ENCODE measurements around the gene TOR1B.
"Not testable (repeated sequence)": the region's sequence is repeated elsewhere in the genome, so short reads cannot be mapped to it uniquely, and the experiment has no call there.

TOR1B gene, protein sequence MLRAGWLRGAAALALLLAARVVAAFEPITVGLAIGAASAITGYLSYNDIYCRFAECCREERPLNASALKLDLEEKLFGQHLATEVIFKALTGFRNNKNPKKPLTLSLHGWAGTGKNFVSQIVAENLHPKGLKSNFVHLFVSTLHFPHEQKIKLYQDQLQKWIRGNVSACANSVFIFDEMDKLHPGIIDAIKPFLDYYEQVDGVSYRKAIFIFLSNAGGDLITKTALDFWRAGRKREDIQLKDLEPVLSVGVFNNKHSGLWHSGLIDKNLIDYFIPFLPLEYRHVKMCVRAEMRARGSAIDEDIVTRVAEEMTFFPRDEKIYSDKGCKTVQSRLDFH

DNA sequence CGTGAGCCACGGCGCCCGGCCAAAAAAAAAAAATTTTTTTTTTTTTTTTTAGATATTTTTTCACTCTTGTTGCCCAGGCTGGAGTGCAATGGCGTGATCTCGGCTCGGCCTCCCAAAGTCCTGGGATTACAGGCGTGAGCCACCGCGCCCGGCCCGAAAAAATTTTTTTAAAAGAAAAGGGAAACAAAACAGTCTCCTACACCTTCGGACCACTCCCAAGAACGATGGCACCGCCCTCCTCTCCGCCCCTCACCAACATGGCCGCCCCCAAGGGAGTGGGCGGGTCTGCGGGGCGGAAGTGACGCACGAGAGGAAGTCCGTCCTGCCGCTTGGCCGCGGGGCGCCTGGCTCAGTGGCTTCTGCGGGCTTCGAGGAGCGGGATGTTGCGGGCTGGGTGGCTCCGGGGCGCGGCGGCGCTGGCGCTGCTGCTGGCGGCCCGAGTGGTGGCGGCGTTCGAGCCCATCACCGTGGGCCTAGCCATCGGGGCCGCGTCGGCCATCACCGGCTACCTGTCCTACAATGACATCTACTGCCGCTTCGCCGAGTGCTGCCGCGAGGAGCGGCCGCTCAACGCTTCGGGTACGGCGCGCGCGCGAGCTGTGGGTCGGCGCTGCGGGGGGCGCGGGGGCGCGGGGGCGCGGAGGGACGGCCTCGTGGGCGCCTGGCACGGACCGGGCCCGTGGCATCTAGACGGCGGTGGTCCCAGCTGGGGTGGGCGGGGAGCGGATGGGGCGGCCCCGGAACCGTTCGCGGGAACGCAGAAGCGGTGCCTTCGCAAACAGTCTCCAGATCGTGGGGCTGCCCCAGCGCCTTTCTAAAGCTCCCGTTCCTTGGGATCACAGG, at the start of gene TOR1B:
TSS of gene TOR1B (plus strand) at position 352 of the 843 bp plus-strand sequence. CDS start at position 381, 29 bp downstream.
- peak; percentile 90 for DNase-seq (ENCODE audit: low read depth)

DNA sequence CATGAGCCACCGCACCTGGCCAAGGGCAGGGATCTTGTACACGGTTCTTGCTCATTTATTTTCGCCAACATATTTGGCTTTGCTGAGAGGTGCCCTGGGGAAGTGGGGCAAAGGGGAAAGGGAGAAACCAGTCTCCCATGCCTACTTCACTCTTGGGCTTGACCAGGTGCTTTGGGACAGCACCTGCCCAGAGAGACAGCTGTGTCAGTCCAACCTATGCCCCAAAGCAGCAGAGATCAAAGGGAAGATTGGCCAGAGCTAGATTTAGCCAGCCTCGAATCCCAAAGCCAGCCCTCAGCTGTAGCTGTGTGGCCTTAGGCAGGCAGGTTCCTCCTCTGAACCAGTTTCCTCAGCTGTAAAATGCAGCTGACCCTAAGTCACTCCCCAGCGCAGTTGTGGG, 47.8 kb upstream of the TOR1B start:
- no peak for DNase-seq (ENCODE audit: low read depth)

DNA sequence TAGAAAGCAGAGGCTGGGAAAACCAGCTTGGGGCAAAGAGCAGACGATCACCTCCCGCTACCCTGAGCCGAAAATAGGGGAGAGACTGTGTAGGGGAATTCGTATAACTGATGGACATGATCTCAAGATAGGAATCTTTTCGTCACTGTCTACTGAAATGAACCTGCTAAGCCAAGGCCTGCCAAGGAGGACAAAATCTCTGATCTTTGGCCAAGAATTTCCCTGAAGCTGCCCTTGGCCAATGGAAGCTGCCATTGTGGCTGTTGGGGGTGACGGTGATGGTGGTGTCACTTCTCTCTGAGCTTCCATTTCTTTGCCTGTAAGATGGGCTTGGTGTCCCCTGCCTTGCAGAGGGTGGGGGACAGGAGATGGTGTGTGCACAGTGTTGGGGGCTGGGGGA, 46.8 kb upstream of the TOR1B start:
- no peak for DNase-seq (ENCODE audit: low read depth)

DNA sequence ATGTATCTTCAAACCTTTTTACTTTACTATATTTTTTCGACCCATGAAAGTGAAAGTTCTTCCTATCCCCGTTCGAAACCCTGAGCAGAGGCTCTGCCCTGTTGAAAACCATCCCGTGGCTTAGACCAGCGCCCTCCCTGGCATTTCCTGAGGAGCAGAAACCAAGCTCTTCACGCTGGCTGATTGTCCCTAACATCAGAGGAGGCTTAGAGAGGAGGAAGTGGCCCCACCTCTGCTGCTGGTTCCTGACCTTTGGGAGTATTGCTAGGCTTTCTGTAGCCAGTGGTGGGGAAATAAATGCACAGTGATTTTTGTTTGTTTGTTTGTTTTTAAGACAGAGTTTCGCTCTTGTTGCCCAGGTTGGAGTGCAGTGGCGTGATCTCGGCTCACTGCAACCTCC, 45.9 kb upstream of the TOR1B start:
- DNase-seq (ENCODE audit: low read depth): no peak

DNA sequence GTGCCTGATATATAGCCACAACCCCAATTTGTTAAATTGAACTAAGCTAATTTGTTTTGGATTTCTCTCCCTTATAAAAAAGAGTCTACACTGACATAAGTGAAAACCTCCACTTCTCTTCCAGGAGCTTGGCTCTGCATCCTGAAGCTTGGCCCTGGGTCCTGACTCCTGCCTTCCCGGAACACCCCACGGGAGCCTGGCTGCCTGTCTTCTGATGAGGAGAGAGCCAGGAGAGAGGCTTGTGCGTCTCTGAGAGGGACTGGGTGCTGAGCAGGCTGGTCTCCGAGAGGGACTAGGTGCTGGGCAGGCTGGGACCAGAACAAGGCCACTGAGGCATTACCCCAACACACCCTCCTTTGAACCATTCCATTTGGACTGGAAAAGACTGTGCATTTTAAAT, 43.7 kb upstream of the TOR1B start:
- DNase-seq (ENCODE audit: low read depth): no peak

DNA sequence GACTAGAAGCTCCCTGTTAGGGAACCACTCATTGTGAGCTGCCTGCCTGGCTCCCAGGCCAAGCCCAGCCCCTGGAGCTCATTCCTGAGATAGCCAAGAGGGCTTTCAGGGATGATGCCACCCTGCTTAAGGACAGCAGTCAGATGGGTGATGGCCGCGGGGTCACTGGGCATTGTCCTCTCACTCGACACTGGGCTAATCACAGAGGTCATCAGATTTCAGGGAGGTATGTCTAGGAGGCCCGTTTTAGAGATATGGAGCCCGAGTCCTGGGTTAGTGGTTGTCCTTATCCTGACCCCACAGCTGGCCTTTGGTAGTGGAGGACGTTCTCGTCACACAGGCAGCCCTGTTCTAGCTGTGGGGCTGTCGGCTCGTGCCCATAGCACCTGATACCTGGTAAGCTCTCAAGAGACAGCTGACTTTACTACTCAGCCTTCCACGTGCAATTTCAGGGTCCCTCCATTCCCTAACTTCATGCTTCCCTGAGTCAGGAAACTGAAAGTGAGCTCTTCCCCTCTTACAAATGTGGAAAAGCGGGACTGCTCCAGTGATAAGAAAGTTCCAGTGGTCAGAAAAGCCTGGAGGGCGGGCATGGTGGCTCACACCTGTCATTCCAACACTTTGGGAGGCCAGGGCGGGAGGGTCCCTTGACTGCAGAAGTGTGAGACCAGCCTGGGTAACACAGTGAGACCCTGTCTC, 43.0 kb upstream of the TOR1B start:
- DNase-seq (ENCODE audit: low read depth): no peak

DNA sequence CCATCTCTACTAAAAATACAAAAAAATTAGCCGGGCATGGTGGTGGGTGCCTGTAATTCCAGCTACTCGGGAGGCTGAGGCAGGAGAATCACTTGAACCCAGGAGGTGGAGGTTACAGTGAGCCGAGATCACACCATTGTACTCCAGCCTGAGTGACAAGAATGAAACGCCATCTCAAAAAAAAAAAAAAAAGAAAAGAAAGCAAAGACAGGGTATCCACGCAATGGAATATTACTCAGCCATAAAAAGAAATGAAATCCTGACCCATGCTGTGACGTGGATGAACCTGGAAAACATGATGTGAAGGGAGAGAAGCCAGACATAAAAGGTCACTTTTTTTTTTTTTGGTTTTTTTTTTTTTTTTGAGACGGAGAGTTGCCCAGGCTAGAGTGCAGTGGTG, 42.2 kb upstream of the TOR1B start:
- not testable (repeated sequence) for DNase-seq (ENCODE audit: low read depth)

DNA sequence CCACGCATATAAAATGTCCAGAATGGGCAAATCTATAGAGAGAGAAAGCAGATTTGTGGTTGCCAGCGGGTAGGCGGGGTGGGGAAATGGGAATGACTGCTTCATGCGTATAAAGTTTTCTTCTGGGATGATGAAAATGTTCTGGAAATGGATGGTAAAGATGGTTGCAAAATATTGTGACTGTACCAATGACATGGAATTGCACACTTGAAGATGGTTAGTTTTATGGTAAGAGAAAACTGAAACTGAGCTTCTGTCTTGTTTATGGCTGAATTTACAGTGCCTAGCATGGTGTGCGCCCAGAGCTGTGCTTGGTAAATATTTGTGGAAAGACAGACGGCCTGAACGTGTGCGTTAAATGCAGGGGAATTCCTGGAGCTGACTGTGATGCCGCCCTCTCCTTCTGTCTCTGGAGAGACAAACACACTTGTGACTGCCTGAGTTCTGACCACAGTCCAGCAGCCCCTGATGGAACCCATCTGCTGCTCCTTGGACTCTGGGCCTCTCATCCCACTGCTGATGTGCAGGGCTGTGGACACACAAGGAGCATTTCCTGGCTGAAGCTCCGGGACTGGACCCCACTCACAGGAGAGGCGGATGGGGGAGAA, 41.6 kb upstream of the TOR1B start:
- no peak for DNase-seq (ENCODE audit: low read depth)

DNA sequence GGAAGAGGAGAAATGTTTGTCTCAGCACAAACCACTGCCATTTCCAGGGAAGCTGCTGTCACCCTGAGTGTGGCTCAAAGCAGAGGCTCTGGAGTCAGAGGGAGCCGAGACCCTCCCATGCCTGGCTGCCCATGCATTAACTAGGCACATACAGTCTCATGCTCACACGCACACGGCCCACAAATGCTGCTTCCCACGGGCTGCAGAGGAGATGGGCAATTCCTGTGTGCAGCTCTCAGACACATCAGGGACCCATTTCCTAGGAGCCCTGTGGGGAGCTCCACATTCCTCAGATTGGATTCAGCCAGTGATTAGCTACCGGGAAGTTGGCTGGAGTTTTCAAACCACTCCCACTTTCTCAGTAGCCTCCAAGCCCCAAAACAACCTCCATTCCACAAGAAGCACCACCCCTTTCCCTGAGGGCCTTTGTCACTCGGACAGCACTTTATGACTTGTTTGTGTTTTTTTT, 41.0 kb upstream of the TOR1B start:
- DNase-seq (ENCODE audit: low read depth): no peak

DNA sequence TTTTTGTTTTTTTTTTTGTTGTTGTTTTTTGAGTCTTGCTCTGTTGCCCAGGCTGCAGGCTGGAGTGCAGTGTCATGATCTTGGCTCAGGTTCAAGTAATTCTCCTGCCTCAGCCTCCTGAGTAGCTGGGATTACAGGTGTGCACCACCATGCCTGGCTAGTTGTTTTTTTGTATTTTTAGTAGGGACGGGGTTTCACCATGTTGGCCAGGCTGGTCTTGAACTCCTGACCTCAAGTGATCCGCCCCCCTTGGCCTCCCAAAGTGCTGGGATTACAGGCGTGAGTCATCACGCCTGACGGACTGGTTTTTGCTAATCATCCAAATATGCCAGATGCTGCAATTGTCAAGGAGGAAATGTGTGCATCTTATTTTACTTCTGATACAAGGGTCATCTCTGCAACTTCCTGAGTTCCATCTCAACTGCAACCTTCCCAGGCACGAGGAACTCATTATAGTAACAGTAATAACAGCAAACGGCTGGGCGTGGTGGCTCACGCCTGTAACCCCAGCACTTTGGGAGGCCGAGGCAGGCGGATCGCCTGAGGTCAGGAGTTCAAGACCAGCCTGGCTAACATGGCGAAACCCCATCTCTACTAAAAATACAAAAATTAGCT, 40.5 kb upstream of the TOR1B start:
- not testable (repeated sequence) for DNase-seq (ENCODE audit: low read depth)

DNA sequence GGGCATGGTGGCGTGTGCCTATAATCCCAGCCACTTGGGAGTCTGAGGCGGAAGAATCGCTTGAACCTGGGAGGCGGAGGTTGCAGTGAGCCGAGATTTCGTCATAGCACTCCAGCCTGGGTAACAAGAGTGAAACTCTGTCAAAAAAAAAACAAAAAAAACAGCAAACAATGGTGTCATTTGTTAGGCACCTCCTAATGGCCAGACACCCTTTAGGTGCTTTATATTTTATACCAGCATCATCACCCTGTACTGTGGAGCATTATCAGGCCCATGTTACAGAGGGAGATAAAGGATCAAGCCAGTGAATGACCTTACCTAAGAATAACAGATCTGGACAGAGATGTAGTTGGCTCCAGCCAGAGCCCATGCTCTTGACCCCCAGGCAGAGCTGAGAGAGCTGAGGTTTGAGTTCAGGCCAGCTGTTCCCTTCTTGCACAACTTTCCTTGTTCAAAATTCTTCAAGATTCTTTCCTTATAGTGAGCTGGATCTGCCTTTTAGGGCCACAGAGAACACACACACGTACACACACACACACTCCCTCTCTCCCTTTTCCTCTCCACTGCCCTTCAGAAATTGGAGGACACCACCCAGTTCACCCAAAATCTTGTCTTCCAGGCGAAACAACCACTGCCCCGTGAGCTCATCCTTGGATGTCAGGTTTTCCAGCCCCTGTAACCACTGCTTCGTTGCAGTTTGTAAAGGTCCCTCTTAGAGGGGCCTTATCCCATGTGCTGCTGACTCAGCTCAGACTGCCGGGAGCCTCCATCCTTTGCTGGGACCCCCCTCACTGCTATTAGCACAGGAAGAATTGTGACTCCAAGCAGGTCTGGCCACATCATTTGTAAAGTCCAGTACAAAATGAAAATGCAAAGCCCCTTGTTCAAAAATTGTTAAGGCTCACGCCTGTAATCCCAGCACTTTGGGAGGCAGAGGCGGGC, 39.7 kb upstream of the TOR1B start:
- no peak for DNase-seq (ENCODE audit: low read depth)

DNA sequence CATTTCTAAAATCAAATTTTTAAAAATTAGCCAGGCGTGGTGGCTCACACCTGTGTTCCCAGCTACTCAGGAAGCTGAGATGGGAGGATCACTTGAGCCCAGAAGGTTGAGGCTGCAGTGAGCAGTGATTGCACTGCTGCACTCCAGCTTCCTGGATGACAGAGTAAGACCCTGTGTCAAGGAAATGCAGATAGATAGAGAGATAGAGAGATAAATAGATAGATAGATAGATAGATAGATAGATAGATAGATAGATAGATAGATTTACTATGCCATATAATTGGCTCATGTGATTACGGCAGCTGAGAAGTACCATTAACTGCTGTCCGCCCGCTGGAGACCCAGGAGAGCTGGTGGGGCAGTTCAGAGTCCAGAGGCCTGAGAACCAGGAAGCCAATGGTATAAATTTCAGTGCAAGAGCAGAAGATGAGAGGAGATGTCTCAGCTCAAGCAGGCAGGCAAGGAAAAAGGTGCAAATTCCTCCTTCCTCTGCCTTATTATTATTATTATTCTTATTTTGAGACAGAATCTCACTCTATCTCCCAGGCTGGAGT, 37.1 kb upstream of the TOR1B start:
- DNase-seq (ENCODE audit: low read depth): no peak

DNA sequence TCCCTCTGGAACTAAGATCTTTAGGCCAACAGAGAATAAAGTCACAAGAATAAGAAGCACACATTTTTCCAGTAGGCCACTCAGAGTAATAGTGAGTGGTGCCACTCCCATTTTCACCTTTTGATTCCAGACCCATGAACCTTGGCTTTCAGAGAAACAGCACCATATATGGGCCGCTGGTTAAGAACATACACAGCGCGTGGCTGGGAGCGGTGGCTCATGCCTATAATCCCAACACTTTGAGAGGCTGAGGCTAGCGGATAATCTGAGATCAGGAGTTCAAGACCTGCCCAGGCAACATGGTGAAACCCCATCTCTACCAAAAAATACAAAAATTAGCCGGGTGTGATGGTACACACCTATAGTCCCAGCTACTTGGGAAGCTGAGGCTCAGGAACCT, 34.5 kb upstream of the TOR1B start:
- DNase-seq (ENCODE audit: low read depth): no peak

DNA sequence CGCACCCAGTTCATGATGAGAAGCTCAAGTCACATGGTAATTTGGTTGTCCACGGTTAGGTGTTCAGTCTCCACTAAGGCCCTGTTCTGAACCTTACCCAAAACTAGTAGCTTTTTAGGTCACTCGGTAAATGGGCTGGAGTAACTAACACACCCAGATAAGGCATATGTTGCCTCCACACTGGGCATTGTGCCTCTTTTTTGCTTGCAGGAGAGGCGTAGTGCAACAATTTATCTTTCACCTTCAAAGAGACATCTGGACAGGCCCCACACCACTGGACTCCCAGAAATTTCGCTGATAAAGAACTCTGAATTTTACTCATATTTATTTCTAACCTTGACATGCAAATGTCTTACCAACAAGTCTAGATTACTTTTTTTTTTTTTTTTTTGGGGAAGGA, 33.3 kb upstream of the TOR1B start:
- no peak for DNase-seq (ENCODE audit: low read depth)

DNA sequence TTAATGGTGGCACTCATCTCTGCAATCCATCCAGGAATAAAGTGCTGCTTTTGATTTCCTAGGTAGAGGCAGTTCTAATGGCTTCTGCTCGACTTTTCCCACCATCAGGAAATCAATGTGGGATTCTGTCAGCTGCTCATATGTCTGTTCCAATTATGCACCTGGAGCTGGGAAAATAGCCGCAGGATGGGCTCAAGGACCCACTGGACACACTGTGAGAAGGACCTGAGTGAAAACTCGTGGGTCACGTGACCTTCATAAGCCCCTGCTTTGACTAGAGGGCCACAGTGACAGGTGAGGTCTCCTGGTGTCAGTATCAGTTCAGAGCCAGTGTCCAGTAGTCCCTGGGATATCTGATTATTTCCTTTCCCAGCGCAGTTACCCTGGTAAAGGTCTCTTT, 32.2 kb upstream of the TOR1B start:
- no peak for DNase-seq (ENCODE audit: low read depth)

DNA sequence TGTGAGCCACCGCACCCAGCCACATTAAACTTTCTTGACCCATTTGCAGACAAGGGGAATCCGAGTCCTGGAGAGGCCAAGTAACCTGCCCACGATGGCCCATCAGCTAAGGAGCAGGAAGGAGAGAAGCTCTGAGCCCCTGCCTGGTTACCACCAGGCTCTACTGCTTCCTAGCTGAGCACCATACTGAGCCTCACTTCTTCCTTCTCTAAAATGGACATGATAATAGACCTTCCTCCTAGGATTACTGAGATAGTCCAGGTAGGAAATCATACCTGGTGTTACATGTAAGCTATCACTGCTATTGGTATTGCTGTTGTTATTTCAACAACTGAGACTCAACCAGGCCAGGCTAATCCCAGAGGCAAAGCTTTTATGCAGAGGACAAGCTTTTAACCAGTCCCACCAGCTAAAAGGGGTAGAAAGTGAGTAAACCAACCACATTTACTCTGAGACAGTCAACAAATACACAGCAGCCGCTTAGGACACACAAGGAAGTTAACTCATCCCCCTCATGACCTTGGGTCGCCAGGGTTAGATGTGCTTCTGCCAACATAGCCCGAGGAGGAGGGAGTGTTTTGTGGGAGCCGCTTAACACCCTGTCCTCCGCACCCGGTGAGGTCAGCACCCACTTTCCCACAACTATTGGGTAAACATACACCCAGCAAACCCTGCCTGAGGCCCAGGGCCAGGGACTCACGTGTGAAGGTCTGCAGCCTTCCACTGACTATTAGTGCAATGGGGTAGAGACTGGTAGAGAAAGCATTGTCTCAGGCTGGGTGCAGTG, 29.5 kb upstream of the TOR1B start:
- DNase-seq (ENCODE audit: low read depth): no peak

DNA sequence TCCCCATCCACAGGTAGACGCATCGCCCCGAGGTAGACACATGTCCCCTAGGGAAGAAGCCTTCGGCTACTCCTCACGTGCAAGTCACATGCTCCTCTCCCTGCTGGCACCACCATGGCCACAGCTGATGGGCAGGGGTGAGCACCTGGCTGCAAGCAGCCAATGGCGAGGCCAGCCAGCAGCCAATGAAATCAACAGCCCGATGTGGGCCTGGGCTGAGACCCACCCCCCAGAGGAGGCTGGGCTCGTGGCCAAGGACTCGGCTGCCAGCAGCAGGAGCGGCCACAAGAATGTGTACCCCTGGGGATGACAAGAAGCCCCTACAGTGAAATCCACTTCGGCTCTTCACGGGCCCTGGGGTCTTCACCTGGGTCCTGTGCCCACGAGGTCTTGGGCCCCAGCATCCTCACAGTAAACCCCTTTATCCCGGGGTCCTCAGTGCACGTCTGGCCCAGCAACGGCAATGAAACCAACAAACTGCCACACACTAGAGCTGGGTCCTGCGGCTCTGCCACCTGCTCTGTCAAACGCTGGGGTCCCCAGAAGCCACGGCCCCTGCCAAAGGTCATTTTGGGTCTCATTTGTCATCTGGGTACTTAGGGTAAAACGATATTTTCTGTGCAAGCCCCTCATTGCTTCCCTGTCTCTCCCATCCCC, 28.1 kb upstream of the TOR1B start:
- no peak for DNase-seq (ENCODE audit: low read depth)

DNA sequence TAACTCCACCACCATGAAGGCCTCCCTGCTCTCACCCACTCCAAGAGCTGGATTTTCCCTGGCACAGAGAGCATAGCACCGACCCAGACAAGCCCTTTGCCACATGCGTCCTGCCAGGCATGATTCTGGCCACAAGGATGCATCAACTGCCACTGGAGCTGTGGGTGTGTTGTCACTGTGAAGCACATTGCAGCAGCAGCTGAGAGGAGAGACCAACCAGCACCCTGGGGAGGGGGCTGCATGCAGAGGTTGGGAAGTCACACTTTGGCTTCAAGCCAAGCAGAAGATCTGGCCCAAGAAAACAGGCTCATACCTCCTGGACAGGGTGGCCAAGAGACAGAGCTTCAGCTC, 27.6 kb upstream of the TOR1B start:
- DNase-seq (ENCODE audit: low read depth): no peak

DNA sequence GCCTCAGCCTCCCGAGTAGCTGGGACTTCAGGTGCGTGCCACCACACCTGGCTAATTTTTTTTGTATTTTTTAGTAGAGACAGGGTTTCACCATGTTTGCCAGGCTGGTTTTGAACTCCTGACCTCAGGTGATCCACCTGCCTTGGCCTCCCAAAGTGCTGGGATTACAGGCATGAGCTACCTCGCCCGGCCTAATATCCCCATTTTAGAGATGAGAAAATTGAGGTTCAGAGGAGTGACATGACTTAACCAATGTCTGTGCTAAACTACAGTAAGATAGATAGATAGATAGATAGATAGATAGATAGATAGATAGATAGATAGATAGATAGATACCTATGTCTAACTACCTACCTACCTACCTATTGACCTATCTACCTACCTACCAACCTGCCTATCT, 26.9 kb upstream of the TOR1B start:
- DNase-seq (ENCODE audit: low read depth): not testable (repeated sequence)

Data from stimulated activated CD8-positive, alpha-beta memory T cell treated with anti-CD3 and anti-CD28 coated beads, Interleukin-4, amount 100 ng/mL, for 24 hours (primary cell).